HG03139 (cell line): ENCODE data around the gene TLE3.
A peak's percentile ranks its signal among the peaks of the same experiment; 100 is the strongest.
"Not testable (repeated sequence)": the region's sequence is repeated elsewhere in the genome, so short reads cannot be mapped to it uniquely, and the experiment has no call there.

ENCODE experiments used
- ATAC-seq: cut with Tn5 transposase; IDR thresholded peaks from one replicate; pipeline ENCODE4 v1.9.1; 2021; ENCODE audit not compliant: unreplicated experiment

TLE3 gene

DNA sequence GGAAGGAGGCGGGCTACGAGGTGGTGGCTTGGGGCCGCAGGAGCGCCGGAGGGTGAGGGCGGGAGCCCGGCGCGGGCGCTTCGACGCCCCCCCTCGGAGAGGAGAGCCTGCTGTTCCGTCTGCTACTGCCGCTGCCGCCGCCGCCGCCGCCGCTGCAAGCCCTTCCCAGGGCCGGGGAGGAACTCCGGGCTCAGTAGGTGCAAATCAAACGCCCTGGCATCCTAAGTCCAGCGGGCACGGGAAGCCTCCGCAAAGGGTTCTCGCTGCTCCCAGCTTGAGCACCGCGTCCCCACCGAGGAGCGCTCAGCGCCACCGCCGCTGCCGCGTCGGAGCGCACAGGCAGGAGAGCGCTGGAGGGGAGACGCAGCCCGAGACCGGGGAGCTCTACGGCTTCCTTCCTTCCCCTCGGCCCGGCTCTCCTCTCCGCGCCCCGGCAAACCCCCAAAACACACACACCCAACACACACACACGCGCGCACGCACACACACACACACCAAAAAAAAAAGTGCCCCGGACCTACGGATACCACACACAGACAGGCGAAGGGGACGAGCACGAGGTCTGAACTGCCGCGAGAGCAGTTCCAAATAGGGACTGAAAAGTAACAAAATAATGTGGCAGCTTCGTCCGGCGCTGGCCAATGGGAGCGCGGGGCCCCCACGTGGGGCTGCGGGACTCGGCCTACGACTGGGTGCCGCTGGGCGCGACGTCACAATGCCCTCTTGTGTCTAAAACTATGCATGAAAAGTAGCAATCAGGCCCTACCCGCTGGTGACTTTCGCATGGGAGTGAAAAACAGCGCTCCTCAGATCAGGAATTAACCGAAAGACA lies at the start of gene TLE3:
TLE3 (minus strand) TSS at position 597 of the 832 bp plus-strand sequence. CDS start 1,119 bp downstream, outside the sequence.
- peak; percentile 46 for ATAC-seq

DNA sequence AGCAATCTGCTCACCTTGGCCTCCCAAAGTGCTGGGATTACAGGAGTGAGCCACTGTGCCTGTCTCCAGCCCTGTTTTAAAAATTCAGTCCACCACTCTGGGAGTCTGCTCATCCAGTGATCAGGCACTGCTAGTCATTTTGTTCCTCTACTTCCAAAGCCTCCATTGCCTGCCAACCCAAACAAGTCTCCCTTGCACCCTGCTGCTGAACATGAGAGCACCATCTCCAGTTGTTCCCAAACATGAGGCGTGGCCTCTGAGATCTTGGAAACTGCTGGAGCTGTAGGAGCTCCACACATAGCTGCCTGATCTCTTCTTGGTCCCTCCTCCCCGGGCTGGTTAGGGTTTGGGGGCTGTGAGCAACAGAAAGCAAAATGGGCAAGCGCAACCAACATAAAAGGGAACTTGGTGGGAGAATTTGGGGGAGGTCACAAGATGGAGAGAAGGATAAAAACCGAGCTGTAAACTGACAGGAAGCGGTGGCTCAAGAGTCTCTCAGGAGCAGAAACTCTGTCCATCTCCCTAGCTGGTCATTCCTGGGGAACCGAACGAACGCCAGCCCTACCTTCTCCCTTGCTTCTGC lies 49.6 kb upstream of the TLE3 start:
- no peak for ATAC-seq

DNA sequence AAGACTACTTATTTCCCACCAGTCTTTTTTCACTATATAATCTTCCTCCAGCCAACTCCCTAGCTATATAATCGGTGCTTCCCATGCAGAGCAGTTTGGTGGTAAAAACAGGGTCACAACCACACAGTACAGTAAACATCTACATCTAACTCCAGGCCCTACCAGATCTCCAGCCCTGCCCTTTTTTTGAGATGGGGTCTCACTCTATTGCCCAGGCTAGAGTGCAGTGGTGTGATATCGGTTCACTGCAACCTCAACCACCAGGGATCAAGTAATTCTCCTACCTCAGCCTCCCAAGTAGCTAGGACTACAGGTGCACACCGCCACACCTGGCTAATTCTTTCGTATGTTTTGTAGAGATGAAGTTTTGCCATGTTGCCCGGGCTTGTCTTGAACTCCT lies 49.1 kb upstream of the TLE3 start:
- ATAC-seq, result no peak

- ATAC-seq, result no peak
Measured at GRCh38 chr15:70146162-70146561, 48.4 kb upstream of the TLE3 start.

DNA sequence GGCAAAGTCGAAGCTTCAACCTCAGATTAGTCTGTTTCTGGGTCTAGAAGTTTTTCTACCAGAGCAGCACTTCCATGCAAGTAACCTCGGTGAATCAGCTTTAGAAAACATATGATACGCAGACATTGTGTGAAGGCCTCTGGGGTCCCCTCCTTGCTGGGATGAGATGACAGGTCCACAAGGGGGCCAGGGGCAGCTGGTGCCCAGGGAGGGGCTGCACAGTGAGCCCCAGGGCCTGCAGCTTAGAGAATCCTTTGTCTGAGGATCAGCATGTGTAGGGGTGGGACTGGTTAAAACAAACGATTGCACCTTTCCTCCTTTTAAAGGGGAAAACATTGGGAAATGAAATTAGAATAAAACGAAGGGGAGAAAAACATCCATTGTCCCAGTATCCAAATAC lies 47.5 kb upstream of the TLE3 start:
- no peak for ATAC-seq

DNA sequence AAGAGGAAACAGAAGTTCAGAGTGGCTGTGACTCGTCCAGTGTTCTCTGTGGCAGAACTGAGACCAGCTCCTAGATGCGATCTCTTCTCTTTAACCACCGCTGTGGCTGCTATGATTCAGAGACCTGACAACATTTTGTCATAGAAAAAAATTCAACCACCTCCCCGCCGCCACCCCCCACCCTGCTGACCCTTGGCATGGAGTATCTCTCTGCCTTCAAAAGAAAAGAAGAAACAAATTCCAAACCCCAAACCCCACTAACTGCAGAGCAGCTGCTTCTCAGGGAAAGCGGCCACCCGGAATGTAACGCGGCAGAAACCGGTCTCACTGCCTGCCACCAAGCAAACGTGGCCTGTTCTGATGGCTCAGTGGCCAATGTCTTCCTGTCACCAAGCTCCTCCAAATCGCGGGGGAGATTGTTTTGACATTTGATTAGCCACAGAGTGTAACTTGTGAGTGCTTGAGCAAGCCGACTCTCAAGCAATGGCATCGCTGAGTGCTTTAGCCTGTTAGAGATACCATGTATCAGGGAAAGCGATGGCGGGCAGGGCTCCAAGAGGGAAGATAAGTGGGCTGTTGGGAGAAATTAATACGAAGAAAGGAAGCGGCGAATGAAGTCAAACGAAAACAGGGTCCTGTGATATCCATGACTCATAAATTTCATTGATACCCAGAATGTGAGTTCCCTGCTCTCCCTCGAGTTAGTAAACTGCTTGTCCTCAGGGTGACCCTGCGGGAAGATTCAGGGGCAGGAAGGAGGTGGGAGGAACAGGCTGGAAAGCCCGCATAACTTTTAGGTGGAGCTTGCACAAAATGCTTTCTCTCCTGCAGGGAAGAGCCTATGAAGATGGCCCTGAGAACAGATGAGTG lies 44.8 kb upstream of the TLE3 start:
- no peak for ATAC-seq

DNA sequence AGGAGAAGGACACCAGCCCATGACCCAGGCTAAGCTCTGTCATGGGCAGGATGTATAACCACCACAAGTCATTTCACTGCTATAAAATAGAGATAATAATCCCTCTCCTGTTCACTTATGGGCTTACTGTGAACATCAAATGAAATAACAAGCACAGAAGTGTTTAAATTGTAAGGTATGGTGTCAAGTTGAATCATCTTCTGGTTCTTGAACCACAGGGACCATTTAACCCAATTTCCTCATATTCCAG lies 44.3 kb upstream of the TLE3 start:
- no peak for ATAC-seq

DNA sequence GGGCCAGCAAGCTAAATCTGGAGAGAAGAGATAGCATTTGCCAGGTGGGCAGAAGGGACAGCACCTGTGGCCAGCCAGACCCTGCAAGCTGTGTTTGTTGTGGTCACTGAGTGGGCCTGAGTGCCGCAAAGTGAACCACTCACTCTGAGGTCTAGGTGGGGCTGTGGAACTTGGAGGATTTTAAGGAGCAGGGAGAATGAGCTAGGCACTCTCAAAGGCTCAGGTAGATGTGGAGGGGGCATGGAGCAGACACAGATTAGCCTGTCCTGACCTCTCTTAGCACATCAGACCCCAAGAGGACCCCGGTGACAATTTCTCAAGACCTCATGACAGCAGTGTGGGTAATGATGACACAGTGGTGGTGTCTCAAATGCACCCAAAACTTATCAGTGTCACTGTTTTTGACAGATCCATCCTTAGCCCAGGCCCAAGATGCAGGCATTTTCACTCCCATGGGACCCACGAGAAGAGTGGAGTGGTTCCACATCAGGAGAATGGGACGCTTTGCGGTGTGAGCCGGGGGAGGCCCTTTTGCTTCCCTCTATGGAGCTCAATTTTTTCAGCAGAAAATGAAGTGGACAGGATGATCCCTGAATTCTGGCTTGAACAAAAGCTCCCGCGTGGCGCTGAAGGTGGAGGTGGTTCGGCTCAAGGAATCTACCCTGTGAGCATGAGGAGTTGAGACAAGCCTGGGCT lies 43.8 kb upstream of the TLE3 start:
- ATAC-seq, result no peak

GRCh38 chr15:70140543-70141375 lies 43.0 kb upstream of the TLE3 start:
- ATAC-seq, result no peak

DNA sequence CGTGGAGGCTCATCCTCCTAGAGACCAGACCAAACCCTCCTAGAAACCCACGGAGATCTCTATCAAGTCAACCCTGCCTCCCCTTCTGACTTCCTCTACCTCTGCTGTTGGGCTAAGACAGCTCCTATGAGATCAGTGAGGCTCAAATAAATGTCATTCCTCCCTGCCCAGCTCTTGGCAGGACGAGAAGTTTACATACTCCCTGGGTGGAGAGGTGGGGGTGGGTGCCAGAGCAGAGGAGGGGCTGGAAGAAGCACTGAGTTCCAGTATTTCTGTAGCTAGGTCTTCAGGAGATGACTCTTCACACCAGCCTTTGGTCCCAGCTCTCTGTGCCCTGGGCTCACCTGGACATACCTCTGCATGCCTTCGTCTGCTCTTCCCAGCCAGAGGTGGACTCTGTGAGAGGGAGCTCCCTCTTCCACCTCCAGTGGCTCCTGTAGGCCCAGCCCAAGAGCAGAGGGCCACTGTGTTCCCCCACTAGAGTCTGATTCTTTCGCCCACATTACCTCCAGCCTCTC lies 42.4 kb upstream of the TLE3 start:
- ATAC-seq, result no peak

- no peak for ATAC-seq
Measured at GRCh38 chr15:70137967-70138366, 40.2 kb upstream of the TLE3 start.

GRCh38 chr15:70137021-70137420 lies 39.3 kb upstream of the TLE3 start:
- ATAC-seq, result not testable (repeated sequence)

DNA sequence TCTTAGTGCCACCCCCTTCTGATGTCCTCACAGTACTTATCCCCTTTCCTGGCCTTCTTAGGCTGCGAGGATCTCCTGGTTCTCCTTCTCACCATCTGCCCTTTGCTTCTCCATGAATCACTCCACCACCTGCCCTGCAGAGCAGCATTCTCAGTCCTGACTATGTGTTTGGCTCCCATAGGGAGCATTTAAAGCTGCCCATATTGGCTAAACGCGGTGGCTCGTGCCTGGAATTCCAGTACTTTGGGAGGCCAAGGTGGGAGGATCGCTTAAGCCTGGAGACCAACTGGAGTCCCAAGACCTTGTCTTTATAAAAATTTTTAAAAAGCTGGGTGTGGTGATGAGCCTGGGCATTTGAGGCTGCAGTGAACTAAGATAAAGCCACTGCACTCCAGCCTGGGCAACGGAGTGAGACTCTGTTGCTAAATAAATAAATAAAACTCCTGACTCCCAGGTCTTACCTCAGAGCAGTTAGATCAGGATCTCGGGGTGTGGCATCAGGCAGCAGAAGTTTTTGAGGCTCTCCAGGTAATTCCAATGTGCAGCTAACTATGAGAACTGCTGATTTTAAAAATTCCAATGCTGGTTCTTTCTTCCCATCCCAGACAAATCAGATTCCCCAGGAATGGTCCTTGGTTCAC lies 36.2 kb upstream of the TLE3 start:
- ATAC-seq, result no peak

- no peak for ATAC-seq
Measured at GRCh38 chr15:70133296-70133695, 35.6 kb upstream of the TLE3 start.

- no peak for ATAC-seq
Measured at GRCh38 chr15:70132571-70132970, 34.9 kb upstream of the TLE3 start.

GRCh38 chr15:70132139-70132538 lies 34.4 kb upstream of the TLE3 start:
- ATAC-seq, result no peak

DNA sequence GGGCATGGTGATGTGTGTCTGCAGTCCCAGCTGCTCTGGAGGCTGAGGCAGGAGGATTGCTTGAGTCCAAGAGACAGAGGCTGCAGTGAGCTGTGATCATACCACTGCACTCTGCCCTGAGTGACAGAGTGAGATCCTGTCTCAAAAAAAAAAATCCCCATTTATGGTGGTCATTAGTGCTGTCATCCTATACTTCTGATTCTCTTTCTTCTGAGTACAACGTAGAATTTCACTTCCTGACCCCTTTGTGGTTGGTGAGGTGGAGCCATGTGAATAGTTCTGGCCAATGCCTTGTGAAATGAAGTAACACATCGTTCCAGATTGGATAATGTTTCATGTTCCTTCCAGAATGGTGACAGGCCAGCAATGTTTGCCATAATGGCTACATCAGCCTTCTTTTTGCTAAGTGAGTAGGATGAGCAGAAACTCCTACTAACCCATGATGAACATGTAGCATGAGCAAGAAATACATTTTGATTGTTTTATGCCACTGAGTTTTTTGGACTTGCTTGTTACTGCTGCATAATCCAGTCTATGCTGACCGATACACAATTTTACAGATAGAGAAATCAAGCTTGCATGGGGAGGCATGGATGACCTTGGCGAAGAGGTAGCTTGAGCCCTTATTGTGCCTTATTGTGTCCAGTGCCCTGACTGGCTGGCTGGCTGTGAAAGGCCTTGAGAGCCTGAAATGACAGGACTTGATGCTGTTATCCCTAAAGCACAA lies 30.9 kb upstream of the TLE3 start:
- no peak for ATAC-seq

GRCh38 chr15:70127770-70128413 lies 30.2 kb upstream of the TLE3 start:
- no peak for ATAC-seq

GRCh38 chr15:70127288-70127746 lies 29.6 kb upstream of the TLE3 start:
- ATAC-seq, result no peak
